Panc1 (cell line): ENCODE data around the gene NDUFS8. TPM values are rescaled to one million over a fixed set of nuclear protein-coding genes. Genes with fewer than 3 reads are reported as not detected.

Experiments
- ATAC-seq: fragments of 200-7000 bp; cut with Tn5 transposase; 2 replicates; pipeline ENCODE4 v1.9.1; 2020; ENCODE audit warnings: mild to moderate bottlenecking, moderate library complexity
- BruUV-seq: library from RNA; stranded (reverse); fragments of 400-500 nt; replicated peaks from 2 replicates; lab custom pipeline; 2021; lab: Mats Ljungman, UMichigan
- CTCF ChIA-PET: fragments of 300-600 bp; sonication (Branson Sonifier 250); formaldehyde crosslinking; loops from one replicate; lab custom pipeline; 2022; ENCODE audit warnings: antibody characterized with exemption; lab: Charles Lee
- POLR2A ChIA-PET: fragments of 300-600 bp; sonication (Branson Sonifier 250); formaldehyde crosslinking; loops from one replicate; lab custom pipeline; 2022; ENCODE audit warnings: antibody characterized with exemption; lab: Charles Lee
- DNase-seq: peaks from one replicate; pipeline ENCODE4 v3.0.0-alpha.2; 2010; ENCODE audit warnings: low read depth, low spot score
- H3K27ac ChIP-seq: 2 replicates; pipeline ENCODE4 v1.5.1; 2011; ENCODE audit warnings: mild to moderate bottlenecking, low read length, inconsistent platforms
- H3K27me3 ChIP-seq: fragments of 200-500 bp; sonication (Bioruptor generic); 2 replicates; pipeline ENCODE4 v1.6.0; 2014; ENCODE audit warnings: low read length, inconsistent platforms; ENCODE audit not compliant: control insufficient read depth, insufficient read depth
- H3K36me3 ChIP-seq: fragments of 200-500 bp; sonication (Bioruptor generic); 2 replicates; pipeline ENCODE4 v1.5.1; 2014; ENCODE audit warnings: inconsistent platforms, mild to moderate bottlenecking, low read length, moderate library complexity; ENCODE audit not compliant: control insufficient read depth, insufficient read depth
- H3K4me1 ChIP-seq: 2 replicates; pipeline ENCODE4 v1.5.1; 2011; ENCODE audit warnings: inconsistent platforms, mild to moderate bottlenecking, low read length, moderate library complexity; ENCODE audit not compliant: control insufficient read depth, insufficient read depth
- H3K4me3 ChIP-seq, 2 experiments: 2 replicates each; pipeline ENCODE4 v1.5.1; 2011 to 2012; ENCODE audit warnings: low read depth in 2 of 2, low read length in 2 of 2, mild to moderate bottlenecking in 2 of 2, inconsistent platforms in 1 of 2, moderate library complexity in 1 of 2
- H3K9me3 ChIP-seq: fragments of 200-500 bp; sonication (Bioruptor generic); 2 replicates; pipeline ENCODE4 v1.5.1; 2014; ENCODE audit warnings: low read depth, mild to moderate bottlenecking, inconsistent platforms, low read length, moderate library complexity; ENCODE audit not compliant: control insufficient read depth, insufficient read depth
- POLR2AphosphoS5 ChIP-seq: IDR thresholded peaks from 2 replicates; pipeline ENCODE4 v1.6.1; 2012; ENCODE audit warnings: mild to moderate bottlenecking, low read depth, low read length, moderate library complexity
- SIN3A ChIP-seq: IDR thresholded peaks from 2 replicates; pipeline ENCODE4 v1.6.1; 2012; ENCODE audit warnings: low read depth, mild to moderate bottlenecking, low read length, moderate library complexity, borderline replicate concordance; ENCODE audit not compliant: insufficient read depth
- TCF7L2 ChIP-seq: IDR thresholded peaks from 2 replicates; pipeline ENCODE4 v1.6.1; 2011; ENCODE audit warnings: mild to moderate bottlenecking, low read depth, low read length, inconsistent platforms
- in situ Hi-C: cut with HindIII; loops from 2 replicates; pipeline ENCODE4 v1.10.0; 2016; ENCODE audit warnings: low sequenced_read_pairs, low pct_unique_long_range_greater_than_20kb
- intact Hi-C: fragments of 100-400 bp; cut with micrococcal nuclease; formaldehyde crosslinking; loops from one replicate; pipeline ENCODE4 v1.10.0; 2022; ENCODE audit not compliant: unreplicated experiment
- total RNA-seq: library from RNA; stranded (reverse); gene quantifications from one replicate; pipeline ENCODE4 v1.2.1, GENCODE V29; 2021; ENCODE audit not compliant: unreplicated experiment
- TF ChIP-seq, protein P1 (sequence below): fragments of 450-650 bp; IDR thresholded peaks from 2 replicates; pipeline ENCODE4 v1.5.1; 2017; ENCODE audit warnings: mild to moderate bottlenecking
- TF ChIP-seq, protein P2 (sequence below), 2 experiments: IDR thresholded peaks; 2 replicates each; pipeline ENCODE4 v1.6.1; 2011 to 2012; ENCODE audit warnings: low read depth in 2 of 2, control low read depth in 1 of 2, low read length in 1 of 2, mild to moderate bottlenecking in 1 of 2, moderate library complexity in 1 of 2; ENCODE audit not compliant: insufficient read depth in 1 of 2

The NDUFS8 gene
- total RNA-seq, 1 experiment from 2014 or later = 289 TPM

- ChIA-PET CTCF (no interaction called here), POLR2A (no interaction called here)
- no peak for ATAC-seq
- Histone ChIP-seq H3K27ac (no peak overlapping the region), H3K4me3 (no peak overlapping the region), H3K4me1 (no peaks in the 10 kb centered on the region; the same call in none of the 2 replicates), H3K9me3 (no peaks in the 10 kb centered on the region), H3K36me3 (no peaks in the 10 kb centered on the region), H3K27me3 (no peaks in the 10 kb centered on the region)
- no peak for DNase-seq
- intact Hi-C loops (no loop called here), in situ Hi-C loops (no loop called here)
- TF ChIP-seq, protein P1, sequence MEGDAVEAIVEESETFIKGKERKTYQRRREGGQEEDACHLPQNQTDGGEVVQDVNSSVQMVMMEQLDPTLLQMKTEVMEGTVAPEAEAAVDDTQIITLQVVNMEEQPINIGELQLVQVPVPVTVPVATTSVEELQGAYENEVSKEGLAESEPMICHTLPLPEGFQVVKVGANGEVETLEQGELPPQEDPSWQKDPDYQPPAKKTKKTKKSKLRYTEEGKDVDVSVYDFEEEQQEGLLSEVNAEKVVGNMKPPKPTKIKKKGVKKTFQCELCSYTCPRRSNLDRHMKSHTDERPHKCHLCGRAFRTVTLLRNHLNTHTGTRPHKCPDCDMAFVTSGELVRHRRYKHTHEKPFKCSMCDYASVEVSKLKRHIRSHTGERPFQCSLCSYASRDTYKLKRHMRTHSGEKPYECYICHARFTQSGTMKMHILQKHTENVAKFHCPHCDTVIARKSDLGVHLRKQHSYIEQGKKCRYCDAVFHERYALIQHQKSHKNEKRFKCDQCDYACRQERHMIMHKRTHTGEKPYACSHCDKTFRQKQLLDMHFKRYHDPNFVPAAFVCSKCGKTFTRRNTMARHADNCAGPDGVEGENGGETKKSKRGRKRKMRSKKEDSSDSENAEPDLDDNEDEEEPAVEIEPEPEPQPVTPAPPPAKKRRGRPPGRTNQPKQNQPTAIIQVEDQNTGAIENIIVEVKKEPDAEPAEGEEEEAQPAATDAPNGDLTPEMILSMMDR = no peak
- TF ChIP-seq POLR2AphosphoS5 (no peak), SIN3A (no peak), TCF7L2 (no peak)
- TF ChIP-seq, protein P2, sequence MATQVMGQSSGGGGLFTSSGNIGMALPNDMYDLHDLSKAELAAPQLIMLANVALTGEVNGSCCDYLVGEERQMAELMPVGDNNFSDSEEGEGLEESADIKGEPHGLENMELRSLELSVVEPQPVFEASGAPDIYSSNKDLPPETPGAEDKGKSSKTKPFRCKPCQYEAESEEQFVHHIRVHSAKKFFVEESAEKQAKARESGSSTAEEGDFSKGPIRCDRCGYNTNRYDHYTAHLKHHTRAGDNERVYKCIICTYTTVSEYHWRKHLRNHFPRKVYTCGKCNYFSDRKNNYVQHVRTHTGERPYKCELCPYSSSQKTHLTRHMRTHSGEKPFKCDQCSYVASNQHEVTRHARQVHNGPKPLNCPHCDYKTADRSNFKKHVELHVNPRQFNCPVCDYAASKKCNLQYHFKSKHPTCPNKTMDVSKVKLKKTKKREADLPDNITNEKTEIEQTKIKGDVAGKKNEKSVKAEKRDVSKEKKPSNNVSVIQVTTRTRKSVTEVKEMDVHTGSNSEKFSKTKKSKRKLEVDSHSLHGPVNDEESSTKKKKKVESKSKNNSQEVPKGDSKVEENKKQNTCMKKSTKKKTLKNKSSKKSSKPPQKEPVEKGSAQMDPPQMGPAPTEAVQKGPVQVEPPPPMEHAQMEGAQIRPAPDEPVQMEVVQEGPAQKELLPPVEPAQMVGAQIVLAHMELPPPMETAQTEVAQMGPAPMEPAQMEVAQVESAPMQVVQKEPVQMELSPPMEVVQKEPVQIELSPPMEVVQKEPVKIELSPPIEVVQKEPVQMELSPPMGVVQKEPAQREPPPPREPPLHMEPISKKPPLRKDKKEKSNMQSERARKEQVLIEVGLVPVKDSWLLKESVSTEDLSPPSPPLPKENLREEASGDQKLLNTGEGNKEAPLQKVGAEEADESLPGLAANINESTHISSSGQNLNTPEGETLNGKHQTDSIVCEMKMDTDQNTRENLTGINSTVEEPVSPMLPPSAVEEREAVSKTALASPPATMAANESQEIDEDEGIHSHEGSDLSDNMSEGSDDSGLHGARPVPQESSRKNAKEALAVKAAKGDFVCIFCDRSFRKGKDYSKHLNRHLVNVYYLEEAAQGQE (IDR thresholded peaks at IDR 0.05; ENCODE audit: insufficient read depth in 1 of 2, low read depth in 2 of 2, low read length in 1 of 2) = no peak
- BruUV-seq = no TSS peak
These were observed 17.2 kb downstream of the NDUFS8 start for GRCh38 chr11:68047437-68048290.

DNA sequence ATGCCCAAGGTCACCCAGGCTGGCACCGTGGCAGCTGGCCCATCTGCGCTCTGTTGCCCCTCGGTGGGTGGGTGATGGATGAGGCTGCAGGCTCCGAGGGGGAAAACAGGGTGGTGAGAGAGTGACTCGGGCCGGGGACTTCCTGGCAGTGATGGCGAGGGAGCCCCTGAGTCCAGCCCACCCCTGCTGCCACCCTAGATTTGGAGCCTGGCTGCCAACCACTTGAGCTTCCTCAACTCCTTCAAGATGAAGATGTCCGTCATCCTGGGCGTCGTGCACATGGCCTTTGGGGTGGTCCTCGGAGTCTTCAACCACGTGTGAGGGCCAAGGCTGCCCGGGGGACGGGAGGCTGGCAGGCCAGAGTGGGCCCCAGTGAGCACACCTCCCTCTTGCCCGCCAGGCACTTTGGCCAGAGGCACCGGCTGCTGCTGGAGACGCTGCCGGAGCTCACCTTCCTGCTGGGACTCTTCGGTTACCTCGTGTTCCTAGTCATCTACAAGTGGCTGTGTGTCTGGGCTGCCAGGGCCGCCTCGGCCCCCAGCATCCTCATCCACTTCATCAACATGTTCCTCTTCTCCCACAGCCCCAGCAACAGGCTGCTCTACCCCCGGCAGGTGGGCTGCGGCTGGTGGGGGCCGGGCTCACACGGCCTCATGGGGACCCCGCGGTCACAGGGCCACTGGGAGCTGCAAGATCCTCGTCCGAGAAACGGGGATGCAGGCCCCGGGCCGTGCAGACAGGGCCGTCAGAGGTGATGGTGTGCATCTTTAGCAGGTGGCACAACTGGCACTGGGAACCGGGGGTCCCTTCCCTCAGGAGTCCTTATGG, 18.4 kb downstream of the NDUFS8 start:
- Histone ChIP-seq H3K4me1 (no peaks in the 10 kb centered on the region; the same call in 1 of the 2 replicates), H3K27me3 (no peaks in the 10 kb centered on the region), H3K4me3 (no peak overlapping the region), H3K27ac (no peak overlapping the region), H3K9me3 (no peaks in the 10 kb centered on the region), H3K36me3 (no peaks in the 10 kb centered on the region)
- no peak for DNase-seq
- intact Hi-C loops (no loop called here), in situ Hi-C loops (no loop called here)
- CTCF ChIA-PET = no interaction called here
- no peak for ATAC-seq
- POLR2A ChIA-PET = no interaction called here
- TF ChIP-seq SIN3A = no peak
- TF ChIP-seq POLR2AphosphoS5 = no peak
- TF ChIP-seq, protein P2 (IDR thresholded peaks at IDR 0.05; ENCODE audit: insufficient read depth in 1 of 2, low read depth in 2 of 2, low read length in 1 of 2) = no peak
- TF ChIP-seq TCF7L2 = no peak
- TF ChIP-seq, protein P1 = no peak
- no TSS peak for BruUV-seq
